B cell (primary cell): ENCODE results near the gene MSMB.

Source experiments
- CTCF ChIP-seq: fragments of 200-600 bp; IDR thresholded peaks from one replicate; pipeline ENCODE4 v1.8.0; 2022; ENCODE audit warnings: antibody characterized with exemption, mild to moderate bottlenecking
- EZH2 ChIP-seq: IDR thresholded peaks from 2 replicates; pipeline ENCODE4 v1.6.1; 2012; ENCODE audit warnings: borderline replicate concordance, low read depth, mild to moderate bottlenecking, moderate library complexity, low read length; ENCODE audit not compliant: insufficient read depth, poor library complexity, severe bottlenecking

GRCh38 chr10:46074196-46074946, 28.3 kb upstream of the MSMB start:
- no peak for TF ChIP-seq CTCF
- no peak for TF ChIP-seq EZH2
